ENCODE measurements around the gene VASP.

DNA sequence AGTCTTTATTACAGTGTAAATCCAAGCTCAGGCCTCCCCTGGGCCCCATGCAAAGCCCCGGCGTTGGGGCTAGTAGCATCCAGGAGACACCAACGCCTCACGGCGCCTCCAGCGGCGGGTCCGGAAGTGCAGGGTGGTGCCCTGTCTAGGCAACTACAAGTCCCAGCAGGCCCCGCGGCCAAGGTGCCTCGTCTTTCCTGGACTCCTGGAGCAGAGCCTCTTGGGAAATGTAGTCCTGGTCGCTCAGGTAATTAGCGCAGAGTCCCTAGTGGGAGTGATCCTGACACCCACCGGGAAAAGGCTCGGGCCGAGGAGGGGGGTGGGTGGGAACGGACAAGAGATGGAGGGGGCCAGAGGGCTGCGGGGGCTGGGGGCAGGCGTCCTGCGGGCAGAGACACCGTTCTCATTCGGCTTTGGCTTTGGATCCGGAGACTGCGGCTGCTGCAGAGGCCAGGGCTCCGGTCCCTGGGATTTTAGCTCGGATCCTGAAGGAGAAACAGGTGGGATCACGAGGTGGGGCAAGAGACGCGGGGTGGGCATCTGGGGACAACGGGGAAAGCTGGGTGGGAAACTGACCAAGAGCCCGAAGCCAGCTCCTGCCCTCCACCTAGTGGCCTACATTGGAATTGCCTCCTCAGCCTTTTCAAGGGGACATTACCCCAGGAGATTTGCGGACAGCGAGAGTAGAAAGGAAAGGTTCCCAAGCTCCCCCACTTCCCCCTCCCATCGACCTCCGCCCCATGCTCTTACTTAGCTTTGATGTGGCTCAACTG, 21.8 kb upstream of the VASP start:
- TF ChIP-seq, protein P1, sequence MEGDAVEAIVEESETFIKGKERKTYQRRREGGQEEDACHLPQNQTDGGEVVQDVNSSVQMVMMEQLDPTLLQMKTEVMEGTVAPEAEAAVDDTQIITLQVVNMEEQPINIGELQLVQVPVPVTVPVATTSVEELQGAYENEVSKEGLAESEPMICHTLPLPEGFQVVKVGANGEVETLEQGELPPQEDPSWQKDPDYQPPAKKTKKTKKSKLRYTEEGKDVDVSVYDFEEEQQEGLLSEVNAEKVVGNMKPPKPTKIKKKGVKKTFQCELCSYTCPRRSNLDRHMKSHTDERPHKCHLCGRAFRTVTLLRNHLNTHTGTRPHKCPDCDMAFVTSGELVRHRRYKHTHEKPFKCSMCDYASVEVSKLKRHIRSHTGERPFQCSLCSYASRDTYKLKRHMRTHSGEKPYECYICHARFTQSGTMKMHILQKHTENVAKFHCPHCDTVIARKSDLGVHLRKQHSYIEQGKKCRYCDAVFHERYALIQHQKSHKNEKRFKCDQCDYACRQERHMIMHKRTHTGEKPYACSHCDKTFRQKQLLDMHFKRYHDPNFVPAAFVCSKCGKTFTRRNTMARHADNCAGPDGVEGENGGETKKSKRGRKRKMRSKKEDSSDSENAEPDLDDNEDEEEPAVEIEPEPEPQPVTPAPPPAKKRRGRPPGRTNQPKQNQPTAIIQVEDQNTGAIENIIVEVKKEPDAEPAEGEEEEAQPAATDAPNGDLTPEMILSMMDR (IDR thresholded peaks at IDR 0.05; ENCODE audit: low read depth, low read length) = peak; percentile 69
- TF ChIP-seq EZH2phosphoT487 (IDR thresholded peaks at IDR 0.05; ENCODE audit: low read depth) = no peak

All from OCI-LY3 (cell line).